ENCODE results near the gene MCM9.

Gene MCM9

DNA sequence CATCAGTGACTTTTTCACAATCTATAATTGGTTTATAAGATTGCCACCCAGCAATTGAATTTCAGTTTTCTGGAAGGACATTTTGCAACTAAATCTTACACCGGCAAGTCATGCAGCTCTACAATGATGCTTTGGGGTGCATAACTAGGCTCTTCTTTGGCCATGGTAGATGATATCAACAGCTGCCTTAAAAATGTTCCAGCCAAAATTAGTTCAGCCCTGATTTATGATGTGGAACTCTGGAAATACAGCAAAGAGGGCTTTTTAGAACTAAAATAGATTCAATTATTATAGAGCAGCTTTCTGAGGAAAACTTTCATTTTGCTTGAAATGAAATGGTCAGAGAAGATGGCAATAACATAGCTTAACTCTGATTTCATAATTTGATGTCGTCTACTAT is 18.4 kb upstream of the MCM9 start:
- no peak for TF ChIP-seq CTCF (IDR thresholded peaks at IDR 0.05; ENCODE audit: extremely low read depth, missing control alignments)
- no peak for DNase-seq (ENCODE audit: low spot score)

DNA sequence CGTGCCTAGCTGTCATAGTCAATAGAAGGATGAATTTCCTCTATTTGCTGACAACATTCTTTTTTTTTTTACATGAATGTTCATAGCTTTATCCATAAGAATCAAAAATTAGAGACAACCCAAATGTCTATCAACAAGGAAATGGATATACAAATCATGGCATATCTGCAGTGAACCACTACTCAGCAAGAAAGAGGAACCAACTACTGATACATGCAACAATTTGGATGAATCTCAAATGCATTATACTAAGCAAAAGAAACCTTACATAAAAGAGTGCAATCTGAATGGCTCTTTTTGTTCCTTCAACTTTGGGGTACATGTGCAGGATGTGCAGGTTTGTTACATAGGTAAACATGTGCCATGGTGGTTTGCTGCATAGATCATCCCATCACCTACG is 17.7 kb upstream of the MCM9 start:
- no peak for TF ChIP-seq CTCF (IDR thresholded peaks at IDR 0.05; ENCODE audit: extremely low read depth, missing control alignments)
- DNase-seq (ENCODE audit: low spot score) = no peak

DNA sequence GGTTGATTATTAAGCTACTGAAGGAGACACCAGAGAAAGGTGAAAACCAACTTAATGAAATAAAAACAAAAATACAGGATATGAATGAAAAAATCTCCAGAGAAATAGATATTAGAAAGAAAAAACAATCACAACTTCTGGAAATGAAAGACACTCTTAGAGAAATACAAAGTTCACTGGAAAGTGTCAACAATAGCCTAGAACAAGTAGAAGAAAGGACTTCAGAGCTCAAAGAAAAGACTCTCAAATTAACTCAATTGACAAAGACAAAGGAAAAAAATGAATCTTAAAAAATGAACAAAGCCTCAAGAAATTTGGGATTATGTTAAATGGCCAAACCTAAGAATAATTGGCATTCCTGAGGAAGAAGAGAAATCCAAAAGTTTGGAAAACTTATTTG is 10.3 kb upstream of the MCM9 start:
- DNase-seq (ENCODE audit: low spot score) = no peak
- no peak for TF ChIP-seq CTCF (IDR thresholded peaks at IDR 0.05; ENCODE audit: extremely low read depth, missing control alignments)

GRCh38 chr6:118940770-118941169 is 5.8 kb upstream of the MCM9 start:
- no peak for DNase-seq (ENCODE audit: low spot score)
- TF ChIP-seq CTCF (IDR thresholded peaks at IDR 0.05; ENCODE audit: extremely low read depth, missing control alignments) = no peak

DNA sequence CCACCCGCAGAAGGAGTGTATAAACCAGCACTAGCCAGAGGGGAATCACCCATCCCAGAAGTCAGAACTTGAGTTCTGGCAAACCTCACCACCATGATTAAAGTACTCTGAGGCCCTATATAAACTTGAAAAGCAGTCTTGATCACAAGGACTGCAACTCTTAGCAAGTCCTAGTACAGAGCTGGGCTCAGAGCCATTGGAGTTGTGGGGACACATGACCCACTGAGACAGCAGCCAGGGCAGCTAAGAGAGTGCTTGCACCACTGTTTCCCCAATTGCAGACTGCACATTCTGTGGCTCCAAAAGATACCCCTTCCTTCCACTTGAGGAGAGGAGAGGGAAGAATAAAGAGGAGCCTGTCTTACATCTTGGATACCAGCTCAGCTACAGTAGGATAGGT is 4.7 kb upstream of the MCM9 start:
- DNase-seq (ENCODE audit: low spot score) = no peak
- TF ChIP-seq CTCF (IDR thresholded peaks at IDR 0.05; ENCODE audit: extremely low read depth, missing control alignments) = no peak

DNA sequence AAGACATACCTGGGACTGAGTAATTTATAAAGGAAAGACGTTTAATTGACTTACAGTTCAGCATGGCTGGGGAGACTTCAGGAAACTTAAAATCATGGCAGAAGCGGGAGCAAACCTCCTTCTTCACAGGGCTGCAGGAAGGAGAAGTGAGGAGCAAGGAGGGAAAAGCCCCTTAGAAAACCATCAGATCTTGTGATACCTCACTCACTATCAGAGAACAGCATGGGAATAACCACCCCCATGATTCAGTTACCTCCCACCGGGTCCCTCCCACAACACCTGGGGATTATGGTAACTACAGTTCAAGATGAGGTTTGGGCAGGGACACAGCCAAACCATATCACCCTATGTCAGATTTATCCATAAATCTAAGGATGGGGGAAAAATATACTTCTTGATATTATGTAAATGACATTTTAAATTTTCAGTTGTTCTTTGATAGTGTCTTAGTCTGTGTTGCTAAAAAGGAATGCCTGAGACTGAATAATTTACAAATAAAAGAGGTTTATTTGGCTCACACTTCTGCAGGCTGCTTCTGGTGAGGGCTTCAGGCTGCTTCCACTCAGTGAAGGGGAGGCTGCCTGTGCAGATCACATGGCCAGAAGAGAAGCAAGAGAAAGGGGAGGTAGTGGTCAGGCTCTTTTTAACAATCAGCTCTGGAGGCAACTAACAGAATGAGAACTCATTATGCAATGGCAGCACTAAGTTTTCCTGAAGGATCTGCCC is 1.2 kb upstream of the MCM9 start:
- DNase-seq (ENCODE audit: low spot score) = no peak
- TF ChIP-seq CTCF (IDR thresholded peaks at IDR 0.05; ENCODE audit: extremely low read depth, missing control alignments) = no peak

DNA sequence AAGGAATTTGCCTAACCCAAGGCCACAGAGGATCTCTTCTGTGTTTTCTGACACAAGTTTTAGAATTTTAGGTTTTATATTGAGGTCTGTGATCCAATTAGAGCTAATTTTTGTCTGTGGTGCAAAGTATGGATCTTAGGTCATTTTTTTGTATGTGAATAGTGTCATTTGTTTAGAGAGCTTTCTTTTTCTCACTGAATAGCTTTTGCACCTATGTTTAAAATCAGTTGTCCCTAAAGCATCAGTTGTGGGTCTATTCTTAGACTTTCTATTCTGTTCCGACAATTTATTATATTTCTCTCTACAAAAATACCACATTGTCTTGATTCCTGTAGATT is 341 bp upstream of the MCM9 start:
- no peak for TF ChIP-seq CTCF (IDR thresholded peaks at IDR 0.05; ENCODE audit: extremely low read depth, missing control alignments)
- DNase-seq (ENCODE audit: low spot score) = no peak
